Psoas muscle (tissue), 8 donors: Measurements from ENCODE around the gene KANSL1. TPM values are rescaled to one million over a fixed set of nuclear protein-coding genes. Genes with fewer than 3 reads are reported as not detected.

Source experiments
- ATAC-seq, 4 donors: fragments of 200-7000 bp; cut with Tn5 transposase; one replicate each; pipeline ENCODE4 v1.9.1; 2020; ENCODE audit warnings: moderate library complexity in 3 of 4, mild to moderate bottlenecking in 2 of 4
- DNase-seq, 2 donors: peaks; one replicate each; pipeline ENCODE4 v3.0.0-alpha.2; 2020
- H3K27ac ChIP-seq: fragments of 200-600 bp; one replicate; pipeline ENCODE4 v1.8.0; 2022
- H3K27me3 ChIP-seq, 3 donors: fragments of 200-600 bp in 1 of 3; one replicate each; pipeline versions ENCODE4 v1.6.1 to v1.8.0; 2013 to 2022; ENCODE audit warnings: low read length in 2 of 3, mild to moderate bottlenecking in 2 of 3, moderate library complexity in 1 of 3; ENCODE audit not compliant: insufficient read depth in 3 of 3
- H3K36me3 ChIP-seq, 2 donors: fragments of 200-600 bp in 1 of 2; one replicate each; pipeline versions ENCODE4 v1.6.1 to v1.8.0; 2013 to 2022; ENCODE audit warnings: low read depth in 1 of 2, mild to moderate bottlenecking in 1 of 2, moderate library complexity in 1 of 2; ENCODE audit not compliant: insufficient read depth in 1 of 2
- H3K4me1 ChIP-seq: fragments of 200-600 bp; one replicate; pipeline ENCODE4 v1.8.0; 2022
- H3K4me3 ChIP-seq: fragments of 200-600 bp; one replicate; pipeline ENCODE4 v1.8.0; 2022; ENCODE audit warnings: mild to moderate bottlenecking
- H3K9me3 ChIP-seq: fragments of 200-600 bp; one replicate; pipeline ENCODE4 v1.8.0; 2022
- WGBS, 3 donors: extraction: QIAGEN DNeasy Blood & Tissue Kit; methylation state at CpG; one replicate each; pipeline versions ENCODE4 v1.1.6 to v1.1.7; 2013; 5-methylcytosine and 5-hydroxymethylcytosine counted together
- intact Hi-C, 2 donors: fragments of 100-400 bp; cut with DNase I; formaldehyde crosslinking; loops; one replicate each; pipeline versions ENCODE4 v1.11.0 to v1.14.2; 2022
- polyA plus RNA-seq, 3 donors: library from polyadenylated mRNA; stranded (reverse); fragments of 200-250 nt; gene quantifications; one replicate each; pipeline ENCODE4 v1.2.3, GENCODE V29; 2013
- total RNA-seq, 4 donors: library from RNA; stranded (reverse); fragmentation: NEBNext Ultra II Directional in 2 of 4; extraction: Animal tissue kit (Norgen Biotek cat#: 25700) in 2 of 4; gene quantifications; one replicate each; pipeline versions ENCODE4 v1.2.1 to v1.2.4, GENCODE V29; 2021 to 2023
- TF ChIP-seq, protein P1 (sequence below): fragments of 200-600 bp; IDR thresholded peaks from one replicate; pipeline ENCODE4 v1.8.0; 2022; ENCODE audit warnings: antibody characterized with exemption
- donor health status: healthy with polysubstance abuse.
- donor health status: DM: no; HTN: no; CAD: no; lungs with moderate emphysema.
- donor health status: Bipolar disorder and iron deficiency.
- donor health status: healthy.
- donor health status: DM: yes; HTN: yes; CAD: no.
- donor health status: DM: no; HTN: no; CAD: no.
- donor health status: DM: no; HTN: no; CAD: no.
- donor health status: DM: yes; HTN: yes; CAD: no.

Gene KANSL1
- total and polyA plus RNA-seq, 7 donors = 6.9 to 37.5 (median 25.8) TPM

- peak overlapping the region; percentile 1 for H3K27ac ChIP-seq
- peak in 3 of 4 donors; percentile 23 to 42 (median 42) for ATAC-seq
- 42 to 60% (median 50%) methylated on average over 4 of the region's 4 CpGs for WGBS, 3 donors
Observed at GRCh38 chr17:46056800-46057304, 136.4 kb downstream of the KANSL1 start.

GRCh38 chr17:46053911-46054534 is 139.2 kb downstream of the KANSL1 start:
- Histone ChIP-seq H3K4me3 (no peak overlapping the region), H3K27me3 (no peaks in the 10 kb centered on the region), H3K4me1 (peaks cover 34% of the 10 kb centered on the region), H3K9me3 (no peaks in the 10 kb centered on the region), H3K36me3 (peaks cover 5 to 19% of the 10 kb centered on the region in 2 donors), H3K27ac (peak overlapping the region; percentile 7)
- DNase-seq = no peak
- intact Hi-C loops = no loop called here
- TF ChIP-seq, protein P1, sequence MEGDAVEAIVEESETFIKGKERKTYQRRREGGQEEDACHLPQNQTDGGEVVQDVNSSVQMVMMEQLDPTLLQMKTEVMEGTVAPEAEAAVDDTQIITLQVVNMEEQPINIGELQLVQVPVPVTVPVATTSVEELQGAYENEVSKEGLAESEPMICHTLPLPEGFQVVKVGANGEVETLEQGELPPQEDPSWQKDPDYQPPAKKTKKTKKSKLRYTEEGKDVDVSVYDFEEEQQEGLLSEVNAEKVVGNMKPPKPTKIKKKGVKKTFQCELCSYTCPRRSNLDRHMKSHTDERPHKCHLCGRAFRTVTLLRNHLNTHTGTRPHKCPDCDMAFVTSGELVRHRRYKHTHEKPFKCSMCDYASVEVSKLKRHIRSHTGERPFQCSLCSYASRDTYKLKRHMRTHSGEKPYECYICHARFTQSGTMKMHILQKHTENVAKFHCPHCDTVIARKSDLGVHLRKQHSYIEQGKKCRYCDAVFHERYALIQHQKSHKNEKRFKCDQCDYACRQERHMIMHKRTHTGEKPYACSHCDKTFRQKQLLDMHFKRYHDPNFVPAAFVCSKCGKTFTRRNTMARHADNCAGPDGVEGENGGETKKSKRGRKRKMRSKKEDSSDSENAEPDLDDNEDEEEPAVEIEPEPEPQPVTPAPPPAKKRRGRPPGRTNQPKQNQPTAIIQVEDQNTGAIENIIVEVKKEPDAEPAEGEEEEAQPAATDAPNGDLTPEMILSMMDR = no peak
- WGBS, 3 donors = 31 to 48% (median 33%) methylated on average over 8 of the region's 8 CpGs
- ATAC-seq = peak; percentile 51 to 78 (median 66)

More at GRCh38 chr17:46056800-46057304, 136.4 kb downstream of the KANSL1 start:
- no peak for DNase-seq
- H3K9me3 ChIP-seq = no peaks in the 10 kb centered on the region
- H3K36me3 ChIP-seq = no peaks in the 10 kb centered on the region
- intact Hi-C loops = no loop called here
- TF ChIP-seq, protein P1 = no peak
- no peaks in the 10 kb centered on the region for H3K27me3 ChIP-seq
- peaks cover 38% of the 10 kb centered on the region for H3K4me1 ChIP-seq
- H3K4me3 ChIP-seq = no peak overlapping the region

DNA sequence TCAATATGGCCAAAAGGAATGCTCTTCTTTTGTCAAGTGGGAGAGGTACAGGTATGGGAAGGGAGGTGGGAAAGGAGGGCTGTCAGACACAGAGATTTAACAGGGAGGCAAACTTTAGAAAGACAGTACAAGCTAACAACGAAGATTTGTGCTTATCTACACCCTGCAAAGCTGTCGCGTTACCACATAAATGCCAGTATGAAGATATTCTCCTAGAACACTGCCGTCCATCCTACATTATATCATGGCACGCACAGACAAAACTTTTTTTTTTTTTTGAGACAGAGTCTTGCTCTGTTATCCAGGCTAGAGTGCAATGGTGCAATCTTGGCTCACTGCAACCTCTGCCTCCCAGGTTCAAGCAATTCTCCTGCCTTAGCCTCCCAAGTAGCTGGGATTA is 143.6 kb downstream of the KANSL1 start:
- H3K4me3 ChIP-seq = no peak overlapping the region
- no peak overlapping the region for H3K27ac ChIP-seq
- WGBS, 3 donors = 96 to 97% (median 97%) methylated on average over 5 of the region's 5 CpGs
- H3K9me3 ChIP-seq = no peaks in the 10 kb centered on the region
- ATAC-seq (no peak), DNase-seq (no peak)
- peaks cover 33% of the 10 kb centered on the region for H3K4me1 ChIP-seq
- TF ChIP-seq, protein P1 = no peak
- no peaks in the 10 kb centered on the region for H3K27me3 ChIP-seq
- peaks cover 5 to 49% of the 10 kb centered on the region in 2 donors for H3K36me3 ChIP-seq
- intact Hi-C loops = no loop called here

GRCh38 chr17:46047856-46048255 is 145.4 kb downstream of the KANSL1 start:
- intact Hi-C loops = no loop called here
- Histone ChIP-seq H3K4me1 (peaks cover 43% of the 10 kb centered on the region), H3K9me3 (no peaks in the 10 kb centered on the region), H3K4me3 (no peak overlapping the region), H3K27me3 (no peaks in the 10 kb centered on the region), H3K27ac (peak overlapping the region; percentile 75), H3K36me3 (peaks cover 5 to 57% of the 10 kb centered on the region in 2 donors)
- DNase-seq = no peak
- TF ChIP-seq, protein P1 = no peak
- 84 to 92% (median 87%) methylated on average over 8 of the region's 8 CpGs for WGBS, 3 donors
- no peak for ATAC-seq
